HepG2 (cell line): ENCODE data around the gene RASA1.

Source experiments
- POLR2A ChIP-seq, 2 experiments: IDR thresholded peaks; 2 replicates each; pipeline ENCODE4 v1.6.1; 2011; ENCODE audit warnings: low read depth in 2 of 2, low read length in 2 of 2, mild to moderate bottlenecking in 1 of 2, moderate library complexity in 1 of 2; ENCODE audit not compliant: insufficient read depth in 1 of 2
- TF ChIP-seq, protein P1 (sequence below): sonication (generic); formaldehyde crosslinking; IDR thresholded peaks from 2 replicates; pipeline ENCODE4 v1.4.0; 2020; ENCODE audit warnings: mild to moderate bottlenecking, low read depth, missing genetic modification reagents
- TF ChIP-seq, protein P2 (sequence below): sonication (generic); formaldehyde crosslinking; IDR thresholded peaks from 2 replicates; pipeline ENCODE4 v1.5.0; 2020; ENCODE audit warnings: mild to moderate bottlenecking, missing genetic modification reagents, moderate library complexity

DNA sequence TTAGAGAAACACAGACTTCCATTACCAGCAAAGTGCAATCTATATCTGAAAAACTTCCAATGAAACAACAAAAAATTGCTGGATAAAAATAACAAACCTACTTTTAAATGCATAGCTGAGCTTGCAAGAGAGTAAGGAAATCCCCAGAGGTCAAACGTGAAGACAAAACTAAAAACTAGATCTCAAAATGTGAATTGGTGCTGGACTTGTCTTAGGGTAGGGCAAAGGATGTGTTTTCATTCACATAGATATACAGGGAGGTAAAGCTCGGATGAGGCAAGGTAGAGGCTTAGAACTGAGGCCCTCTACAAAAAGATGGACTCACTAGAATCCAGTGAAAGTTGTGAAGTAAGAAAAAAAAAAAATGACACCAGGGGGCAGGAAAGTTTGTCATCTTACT, 13.6 kb upstream of the RASA1 start:
- no peak for TF ChIP-seq POLR2A (IDR thresholded peaks at IDR 0.05; ENCODE audit: insufficient read depth in 1 of 2, low read depth in 2 of 2, low read length in 2 of 2)
- TF ChIP-seq, protein P1, sequence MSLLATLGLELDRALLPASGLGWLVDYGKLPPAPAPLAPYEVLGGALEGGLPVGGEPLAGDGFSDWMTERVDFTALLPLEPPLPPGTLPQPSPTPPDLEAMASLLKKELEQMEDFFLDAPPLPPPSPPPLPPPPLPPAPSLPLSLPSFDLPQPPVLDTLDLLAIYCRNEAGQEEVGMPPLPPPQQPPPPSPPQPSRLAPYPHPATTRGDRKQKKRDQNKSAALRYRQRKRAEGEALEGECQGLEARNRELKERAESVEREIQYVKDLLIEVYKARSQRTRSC (CRISPR knock-in tag) = no peak
- TF ChIP-seq, protein P2, sequence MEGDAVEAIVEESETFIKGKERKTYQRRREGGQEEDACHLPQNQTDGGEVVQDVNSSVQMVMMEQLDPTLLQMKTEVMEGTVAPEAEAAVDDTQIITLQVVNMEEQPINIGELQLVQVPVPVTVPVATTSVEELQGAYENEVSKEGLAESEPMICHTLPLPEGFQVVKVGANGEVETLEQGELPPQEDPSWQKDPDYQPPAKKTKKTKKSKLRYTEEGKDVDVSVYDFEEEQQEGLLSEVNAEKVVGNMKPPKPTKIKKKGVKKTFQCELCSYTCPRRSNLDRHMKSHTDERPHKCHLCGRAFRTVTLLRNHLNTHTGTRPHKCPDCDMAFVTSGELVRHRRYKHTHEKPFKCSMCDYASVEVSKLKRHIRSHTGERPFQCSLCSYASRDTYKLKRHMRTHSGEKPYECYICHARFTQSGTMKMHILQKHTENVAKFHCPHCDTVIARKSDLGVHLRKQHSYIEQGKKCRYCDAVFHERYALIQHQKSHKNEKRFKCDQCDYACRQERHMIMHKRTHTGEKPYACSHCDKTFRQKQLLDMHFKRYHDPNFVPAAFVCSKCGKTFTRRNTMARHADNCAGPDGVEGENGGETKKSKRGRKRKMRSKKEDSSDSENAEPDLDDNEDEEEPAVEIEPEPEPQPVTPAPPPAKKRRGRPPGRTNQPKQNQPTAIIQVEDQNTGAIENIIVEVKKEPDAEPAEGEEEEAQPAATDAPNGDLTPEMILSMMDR = no peak
